NCI-H1694 (cell line): Measurements from ENCODE around the gene GGTLC1.
"Not testable (repeated sequence)": the region's sequence is repeated elsewhere in the genome, so short reads cannot be mapped to it uniquely, and the experiment has no call there.

ENCODE experiments used
- DNase-seq: peaks from one replicate; lab custom pipeline; 2025; lab: John Stamatoyannopoulos, UW

The GGTLC1 gene

GRCh38 chr20:23994001-23994633 lies 5.5 kb upstream of the GGTLC1 start:
- not testable (repeated sequence) for DNase-seq

GRCh38 chr20:23993440-23993839 lies 4.9 kb upstream of the GGTLC1 start:
- not testable (repeated sequence) for DNase-seq

DNA sequence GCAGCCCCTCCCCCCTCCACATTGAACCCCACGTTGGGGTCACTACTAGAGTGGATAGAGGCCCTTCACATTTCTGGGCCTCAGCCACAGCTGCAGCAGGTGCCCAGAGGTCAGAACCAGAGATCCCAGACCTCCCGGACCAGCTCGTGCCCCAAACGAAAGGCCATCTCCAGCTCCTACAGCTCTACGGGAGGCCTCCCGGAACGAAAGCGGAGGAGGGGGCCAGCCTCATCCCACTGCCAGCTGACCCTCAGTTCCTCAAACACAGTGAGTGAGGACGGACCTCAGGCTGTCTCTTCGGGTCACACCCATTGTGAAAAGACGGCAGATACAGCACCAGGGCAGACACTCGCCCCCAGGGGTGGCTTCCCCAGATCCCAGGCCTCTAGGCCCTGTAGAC lies 1.7 kb upstream of the GGTLC1 start:
- not testable (repeated sequence) for DNase-seq

DNA sequence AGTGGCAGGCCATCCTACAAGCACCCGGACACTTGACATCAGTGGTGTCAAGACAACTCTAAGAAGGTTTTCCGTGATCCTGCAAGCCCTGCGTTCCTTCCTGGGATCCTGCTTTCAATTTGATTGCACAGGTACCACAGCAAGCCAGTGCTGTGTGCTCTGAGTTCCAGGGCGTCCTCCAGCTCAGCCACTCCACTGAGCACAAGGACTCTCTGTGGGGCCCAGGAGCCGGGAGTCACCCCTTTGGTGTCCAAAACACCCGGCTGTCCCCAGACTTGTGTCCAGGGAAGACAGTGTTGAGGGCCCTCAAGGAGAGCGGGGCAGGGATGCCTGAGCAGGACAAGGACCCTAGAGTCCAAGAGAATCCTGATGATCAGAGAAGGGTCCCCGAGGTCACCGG lies 387 bp upstream of the GGTLC1 start:
- not testable (repeated sequence) for DNase-seq

DNA sequence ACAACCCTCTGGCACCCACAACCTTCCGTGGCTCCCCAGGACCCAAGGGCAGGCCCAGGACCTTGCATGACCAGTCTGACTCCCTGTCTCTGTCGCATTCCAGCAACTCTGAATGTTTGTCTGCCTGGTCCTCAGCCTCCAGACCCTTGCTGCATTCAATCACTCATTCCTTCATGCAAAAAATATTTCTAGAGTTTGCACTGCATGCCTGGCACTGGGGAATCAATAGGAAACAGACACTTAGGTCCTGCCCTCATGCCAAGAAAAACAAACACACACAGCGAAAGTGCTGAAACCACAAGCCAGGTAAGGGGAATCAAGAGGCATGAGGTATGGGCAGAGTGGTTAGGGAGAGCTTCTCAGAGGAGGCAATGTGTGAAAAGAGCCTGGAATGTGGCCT lies 1.9 kb downstream of the GGTLC1 start:
- not testable (repeated sequence) for DNase-seq

GRCh38 chr20:23986310-23986709 lies 2.3 kb downstream of the GGTLC1 start:
- DNase-seq = not testable (repeated sequence)

GRCh38 chr20:23985790-23986225 lies 2.8 kb downstream of the GGTLC1 start:
- not testable (repeated sequence) for DNase-seq

GRCh38 chr20:23985066-23985789 lies 3.4 kb downstream of the GGTLC1 start:
- DNase-seq = not testable (repeated sequence)

- not testable (repeated sequence) for DNase-seq
Measured at GRCh38 chr20:23984476-23985023, 4.0 kb downstream of the GGTLC1 start.

- not testable (repeated sequence) for DNase-seq
Measured at GRCh38 chr20:23982112-23983018, 6.2 kb downstream of the GGTLC1 start.

DNA sequence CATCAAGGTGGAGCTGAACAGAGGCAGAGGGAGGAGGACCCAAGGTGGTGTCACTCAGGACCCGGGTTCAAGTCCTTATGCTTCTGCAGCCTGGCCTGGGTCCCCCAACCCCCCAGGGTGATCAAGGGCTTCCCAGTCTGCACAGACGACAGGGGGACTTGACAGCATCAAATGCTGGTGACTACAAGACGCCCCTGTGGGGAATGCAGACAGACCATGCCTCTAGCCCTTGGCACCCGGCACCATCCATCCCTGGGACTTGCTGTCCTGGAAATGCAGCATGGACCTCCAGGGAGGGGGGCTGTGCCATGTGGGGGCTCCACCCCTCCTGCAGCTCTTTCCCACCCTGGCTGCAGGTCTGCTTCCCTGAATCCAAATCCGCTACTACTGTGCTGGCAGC lies 7.1 kb downstream of the GGTLC1 start:
- not testable (repeated sequence) for DNase-seq

DNA sequence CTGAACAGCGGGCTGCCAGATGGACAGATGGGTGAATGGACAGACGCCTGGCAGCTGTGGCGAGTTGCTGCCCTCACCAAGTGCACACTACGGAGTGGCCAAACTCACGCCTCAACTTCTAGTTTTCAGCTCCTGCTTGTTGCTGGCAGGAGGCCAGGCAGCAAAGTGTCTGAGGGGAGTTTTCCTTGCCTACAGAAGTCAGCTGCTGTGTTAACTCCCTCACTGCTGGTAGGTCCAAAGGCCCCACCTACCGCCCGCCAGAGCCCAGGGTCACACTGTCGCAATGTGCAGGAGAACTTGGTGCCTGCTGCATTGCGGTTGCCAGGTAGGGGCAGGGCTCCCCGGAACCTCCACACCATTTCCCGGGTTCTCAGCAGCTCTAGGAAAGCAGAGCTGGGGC lies 7.6 kb downstream of the GGTLC1 start:
- not testable (repeated sequence) for DNase-seq

GRCh38 chr20:23979899-23980811 lies 8.4 kb downstream of the GGTLC1 start:
- not testable (repeated sequence) for DNase-seq

DNA sequence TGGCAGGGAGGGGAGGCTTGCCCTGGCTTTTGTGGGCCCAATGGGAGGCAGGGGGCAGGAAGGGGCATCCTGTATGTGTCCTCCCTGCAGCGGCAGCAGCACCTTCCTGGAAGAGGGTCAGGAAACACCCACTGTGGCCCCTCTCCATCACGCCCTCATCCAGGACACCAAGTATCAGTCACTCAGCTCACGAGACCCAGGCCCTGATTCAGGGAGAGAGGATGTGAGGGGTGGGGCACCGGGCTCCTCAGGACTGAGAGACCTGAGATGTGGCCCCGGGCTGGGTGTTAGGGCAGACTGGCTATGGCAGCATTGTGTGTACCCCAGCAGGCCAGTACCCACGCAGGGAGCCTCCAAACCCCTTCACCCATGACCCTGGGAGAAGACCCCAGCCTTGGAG lies 9.2 kb downstream of the GGTLC1 start:
- DNase-seq = not testable (repeated sequence)

GRCh38 chr20:23978457-23978856 lies 10.1 kb downstream of the GGTLC1 start:
- peak; percentile 9 for DNase-seq

- no peak for DNase-seq
Measured at GRCh38 chr20:23974966-23975365, 13.6 kb downstream of the GGTLC1 start.

DNA sequence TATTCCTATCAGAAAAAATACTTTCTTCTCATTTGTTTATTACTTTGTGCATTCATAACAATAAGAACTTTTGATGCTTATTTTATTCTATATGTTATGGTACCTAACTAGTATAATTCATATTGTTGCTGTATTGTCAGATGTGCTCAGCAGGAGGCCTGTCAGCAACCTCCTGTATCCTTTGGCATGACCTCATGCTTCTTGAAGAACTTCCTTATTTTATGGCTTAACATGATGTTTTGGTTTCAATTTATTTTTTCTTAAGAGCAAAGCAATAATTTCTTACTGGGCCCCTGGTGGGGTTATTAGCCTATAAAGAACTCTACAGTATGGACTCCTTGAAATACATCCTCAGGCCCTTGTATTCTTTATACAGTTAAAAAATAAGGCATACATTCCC lies 17.3 kb downstream of the GGTLC1 start:
- DNase-seq = no peak

DNA sequence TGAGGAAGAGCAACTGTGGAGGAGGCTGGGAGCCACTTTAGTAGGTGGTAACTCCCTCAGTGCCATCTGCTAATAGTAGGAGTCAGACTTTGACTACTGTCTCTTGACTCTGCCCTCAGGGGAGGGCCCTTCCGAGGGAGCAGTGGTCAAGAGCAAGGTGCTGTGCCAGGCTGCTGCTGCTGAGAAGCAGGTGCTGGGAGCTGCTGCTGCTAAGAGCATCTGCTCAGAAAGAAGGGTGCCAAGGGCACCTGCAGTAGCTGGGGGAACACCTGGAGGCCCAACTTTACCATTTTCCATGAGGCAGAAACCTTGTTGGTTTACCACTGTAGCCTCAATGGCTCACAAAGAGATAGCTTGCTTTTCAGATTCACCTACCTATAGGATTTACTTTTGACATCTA lies 18.5 kb downstream of the GGTLC1 start:
- no peak for DNase-seq

- DNase-seq = no peak
Measured at GRCh38 chr20:23967616-23967979, 21.0 kb downstream of the GGTLC1 start.

GRCh38 chr20:23966927-23967615 lies 21.5 kb downstream of the GGTLC1 start:
- DNase-seq = no peak

DNA sequence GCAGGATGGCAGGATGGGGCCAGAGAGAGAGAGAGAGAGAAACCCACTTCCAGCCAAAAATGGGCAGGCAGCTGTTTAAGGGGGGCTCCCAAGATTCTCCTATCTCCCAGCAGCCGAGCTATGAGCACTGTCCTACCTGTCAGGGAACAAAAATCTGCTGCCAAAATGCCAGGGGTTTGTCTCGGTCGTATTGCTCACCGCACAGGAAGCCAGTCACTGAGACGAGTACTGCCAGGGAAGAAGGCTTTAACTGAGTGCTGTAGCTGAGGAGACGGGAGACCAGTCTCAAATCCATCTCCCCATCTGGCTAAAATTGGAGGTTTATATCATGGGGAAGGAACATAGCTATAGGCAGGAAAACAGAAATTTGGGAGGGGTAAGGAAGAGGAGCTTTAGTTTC lies 22.3 kb downstream of the GGTLC1 start:
- no peak for DNase-seq
